ENCODE data around the gene HAO1. TPM values are rescaled to one million over a fixed set of nuclear protein-coding genes. Genes with fewer than 3 reads are reported as not detected.

HAO1 gene
- total RNA-seq, 1 donor from 2014 or later, result not detected

- no peaks in the 10 kb centered on the region for H3K4me1 Mint-ChIP-seq (ENCODE audit: low read depth)
These were observed 74.0 kb downstream of the HAO1 start for GRCh38 chr20:7866285-7866684.

GRCh38 chr20:7859356-7859802, 80.9 kb downstream of the HAO1 start:
- Mint-ChIP-seq H3K36me3 (ENCODE audit: low read depth) (no peaks in the 10 kb centered on the region), H3K9me3 (ENCODE audit: low read depth) (no peaks in the 10 kb centered on the region), H3K4me3 (ENCODE audit: unreplicated experiment) (no peak overlapping the region), H3K27me3 (ENCODE audit: low read depth) (peaks cover 21% of the 10 kb centered on the region), H3K27ac (ENCODE audit: unreplicated experiment) (no peak overlapping the region), H3K4me1 (ENCODE audit: low read depth) (peaks cover 9% of the 10 kb centered on the region)
- DNase-seq (ENCODE audit: low spot score), result no peak
- TF ChIP-seq CTCF (IDR thresholded peaks at IDR 0.05), result peak; percentile 86

More at GRCh38 chr20:7866285-7866684, 74.0 kb downstream of the HAO1 start:
- Mint-ChIP-seq H3K9me3 (ENCODE audit: low read depth) (peaks cover 2% of the 10 kb centered on the region), H3K4me3 (ENCODE audit: unreplicated experiment) (no peak overlapping the region), H3K27ac (ENCODE audit: unreplicated experiment) (no peak overlapping the region), H3K36me3 (ENCODE audit: low read depth) (no peaks in the 10 kb centered on the region), H3K27me3 (ENCODE audit: low read depth) (peaks cover 55% of the 10 kb centered on the region)
- no peak for TF ChIP-seq CTCF (IDR thresholded peaks at IDR 0.05)
- no peak for DNase-seq (ENCODE audit: low spot score)

- Mint-ChIP-seq H3K27ac (ENCODE audit: unreplicated experiment) (no peak overlapping the region), H3K4me3 (ENCODE audit: unreplicated experiment) (no peak overlapping the region), H3K36me3 (ENCODE audit: low read depth) (no peaks in the 10 kb centered on the region), H3K4me1 (ENCODE audit: low read depth) (peaks cover 9% of the 10 kb centered on the region), H3K9me3 (ENCODE audit: low read depth) (no peaks in the 10 kb centered on the region), H3K27me3 (ENCODE audit: low read depth) (peaks cover 20% of the 10 kb centered on the region)
- no peak for TF ChIP-seq CTCF (IDR thresholded peaks at IDR 0.05)
- DNase-seq (ENCODE audit: low spot score), result no peak
These were observed 81.5 kb downstream of the HAO1 start for GRCh38 chr20:7858734-7859250.

GRCh38 chr20:7856756-7857155, 83.5 kb downstream of the HAO1 start:
- Mint-ChIP-seq H3K9me3 (ENCODE audit: low read depth) (no peaks in the 10 kb centered on the region), H3K4me1 (ENCODE audit: low read depth) (peaks cover 9% of the 10 kb centered on the region), H3K36me3 (ENCODE audit: low read depth) (no peaks in the 10 kb centered on the region), H3K4me3 (ENCODE audit: unreplicated experiment) (no peak overlapping the region), H3K27ac (ENCODE audit: unreplicated experiment) (no peak overlapping the region), H3K27me3 (ENCODE audit: low read depth) (peaks cover 4% of the 10 kb centered on the region)
- no peak for TF ChIP-seq CTCF (IDR thresholded peaks at IDR 0.05)
- no peak for DNase-seq (ENCODE audit: low spot score)

- no peaks in the 10 kb centered on the region for H3K36me3 Mint-ChIP-seq (ENCODE audit: low read depth)
- H3K4me1 Mint-ChIP-seq (ENCODE audit: low read depth), result peaks cover 9% of the 10 kb centered on the region
- no peak for DNase-seq (ENCODE audit: low spot score)
- TF ChIP-seq CTCF (IDR thresholded peaks at IDR 0.05), result no peak
- H3K4me3 Mint-ChIP-seq (ENCODE audit: unreplicated experiment), result no peak overlapping the region
- H3K27me3 Mint-ChIP-seq (ENCODE audit: low read depth), result peaks cover 6% of the 10 kb centered on the region
- H3K9me3 Mint-ChIP-seq (ENCODE audit: low read depth), result no peaks in the 10 kb centered on the region
- no peak overlapping the region for H3K27ac Mint-ChIP-seq (ENCODE audit: unreplicated experiment)
These were observed 84.7 kb downstream of the HAO1 start for GRCh38 chr20:7855545-7855944.

Data from chondrocyte (in vitro differentiated cells).